IMR-90 (cell line): ENCODE results near the gene SLC19A1.

Experiments used
- BHLHE40 ChIP-seq: fragments of 150-350 bp; IDR thresholded peaks from 2 replicates; pipeline ENCODE4 v1.6.1; 2016; ENCODE audit warnings: mild to moderate bottlenecking, low read depth, low read length
- CEBPB ChIP-seq: IDR thresholded peaks from 2 replicates; pipeline ENCODE4 v1.6.1; 2012; ENCODE audit warnings: low read depth, low read length, improper control_type of control experiment
- CHD1 ChIP-seq: IDR thresholded peaks from 2 replicates; pipeline ENCODE4 v1.6.1; 2012; ENCODE audit warnings: low read depth, low read length, improper control_type of control experiment
- CTCF ChIP-seq: conservative IDR thresholded peaks from 2 replicates; pipeline ENCODE4 v1.5.1; 2012; ENCODE audit warnings: mild to moderate bottlenecking, low read depth, low read length, improper control_type of control experiment
- ELK1 ChIP-seq: fragments of 150-350 bp; IDR thresholded peaks from 2 replicates; pipeline ENCODE4 v1.6.1; 2016; ENCODE audit warnings: low read depth, mild to moderate bottlenecking, low read length, moderate library complexity, borderline replicate concordance
- FOS ChIP-seq: fragments of 150-350 bp; IDR thresholded peaks from 2 replicates; pipeline ENCODE4 v1.6.1; 2016; ENCODE audit warnings: low read depth, low read length
- MAFK ChIP-seq: IDR thresholded peaks from 2 replicates; pipeline ENCODE4 v1.6.1; 2012; ENCODE audit warnings: low read depth, low read length, improper control_type of control experiment
- MXI1 ChIP-seq: IDR thresholded peaks from 2 replicates; pipeline ENCODE4 v1.6.1; 2012; ENCODE audit warnings: low read depth, mild to moderate bottlenecking, low read length, moderate library complexity, borderline replicate concordance
- POLR2A ChIP-seq: IDR thresholded peaks from 2 replicates; pipeline ENCODE4 v1.6.1; 2012; ENCODE audit warnings: mild to moderate bottlenecking, low read depth, low read length
- RAD21 ChIP-seq: IDR thresholded peaks from 2 replicates; pipeline ENCODE4 v1.6.1; 2012; ENCODE audit warnings: low read length, improper control_type of control experiment
- RCOR1 ChIP-seq: IDR thresholded peaks from 2 replicates; pipeline ENCODE4 v1.6.1; 2012; ENCODE audit warnings: mild to moderate bottlenecking, low read length, improper control_type of control experiment; ENCODE audit not compliant: insufficient replicate concordance
- RFX5 ChIP-seq: IDR thresholded peaks from 2 replicates; pipeline ENCODE4 v1.8.0; 2012; ENCODE audit warnings: low read depth, mild to moderate bottlenecking, low read length, moderate library complexity
- SMC3 ChIP-seq: fragments of 150-350 bp; IDR thresholded peaks from 2 replicates; pipeline ENCODE4 v1.6.1; 2016; ENCODE audit warnings: low read depth, mild to moderate bottlenecking, antibody characterized with exemption, low read length, moderate library complexity
- USF2 ChIP-seq: fragments of 150-350 bp; IDR thresholded peaks from 2 replicates; pipeline ENCODE4 v1.6.1; 2017; ENCODE audit warnings: mild to moderate bottlenecking, antibody characterized with exemption, low read length, low read depth

- TF ChIP-seq CTCF (no peak), RAD21 (no peak), POLR2A (no peak), FOS (no peak), RFX5 (no peak), SMC3 (no peak), MXI1 (no peak), CHD1 (no peak), BHLHE40 (no peak), ELK1 (no peak), RCOR1 (no peak), MAFK (no peak), USF2 (no peak), CEBPB (no peak)
Observed at GRCh38 chr21:45521241-45521640, 21.0 kb downstream of the SLC19A1 start.
